ENCODE measurements around the gene LHFPL6.

LHFPL6 gene

GRCh38 chr13:39306639-39307589, 296.1 kb downstream of the LHFPL6 start:
- no peak for DNase-seq (ENCODE audit: low read depth in 2 of 2)

- DNase-seq (ENCODE audit: low read depth in 2 of 2) = no peak
Observed at GRCh38 chr13:39302820-39303219, 300.2 kb downstream of the LHFPL6 start.

- DNase-seq (ENCODE audit: low read depth in 2 of 2) = no peak
Observed at GRCh38 chr13:39298951-39299350, 304.0 kb downstream of the LHFPL6 start.

- DNase-seq (ENCODE audit: low read depth in 2 of 2) = no peak
Observed at GRCh38 chr13:39297664-39298171, 305.3 kb downstream of the LHFPL6 start.

GRCh38 chr13:39297023-39297422, 306.0 kb downstream of the LHFPL6 start:
- no peak for DNase-seq (ENCODE audit: low read depth in 2 of 2)

GRCh38 chr13:39296193-39296592, 306.8 kb downstream of the LHFPL6 start:
- DNase-seq (ENCODE audit: low read depth in 2 of 2) = no peak
